DMS53 (cell line): Measurements from ENCODE around the gene VWA3A.

Experiments
- DNase-seq: peaks from one replicate; lab custom pipeline; 2025; lab: John Stamatoyannopoulos, UW

VWA3A gene

DNA sequence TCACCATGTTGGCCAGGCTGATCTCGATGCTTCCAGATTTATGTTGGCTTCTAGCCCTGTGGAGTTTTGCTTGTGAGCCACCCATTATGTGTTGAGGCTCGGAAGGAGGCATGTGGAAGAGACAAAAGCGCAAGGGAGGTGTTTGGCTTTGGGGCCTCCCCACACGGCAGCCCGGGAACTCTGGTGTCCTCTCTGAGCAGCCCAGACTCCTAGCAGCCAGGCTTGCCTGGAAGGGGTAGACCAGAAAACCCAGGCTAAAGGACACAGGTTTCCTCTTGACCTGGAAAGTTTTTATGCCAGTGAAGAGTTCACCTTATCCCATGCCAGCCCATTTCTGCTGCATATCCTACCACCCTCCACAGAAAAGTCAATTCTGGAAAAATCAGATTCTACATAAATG is 91.0 kb downstream of the VWA3A start:
- DNase-seq, result no peak

DNA sequence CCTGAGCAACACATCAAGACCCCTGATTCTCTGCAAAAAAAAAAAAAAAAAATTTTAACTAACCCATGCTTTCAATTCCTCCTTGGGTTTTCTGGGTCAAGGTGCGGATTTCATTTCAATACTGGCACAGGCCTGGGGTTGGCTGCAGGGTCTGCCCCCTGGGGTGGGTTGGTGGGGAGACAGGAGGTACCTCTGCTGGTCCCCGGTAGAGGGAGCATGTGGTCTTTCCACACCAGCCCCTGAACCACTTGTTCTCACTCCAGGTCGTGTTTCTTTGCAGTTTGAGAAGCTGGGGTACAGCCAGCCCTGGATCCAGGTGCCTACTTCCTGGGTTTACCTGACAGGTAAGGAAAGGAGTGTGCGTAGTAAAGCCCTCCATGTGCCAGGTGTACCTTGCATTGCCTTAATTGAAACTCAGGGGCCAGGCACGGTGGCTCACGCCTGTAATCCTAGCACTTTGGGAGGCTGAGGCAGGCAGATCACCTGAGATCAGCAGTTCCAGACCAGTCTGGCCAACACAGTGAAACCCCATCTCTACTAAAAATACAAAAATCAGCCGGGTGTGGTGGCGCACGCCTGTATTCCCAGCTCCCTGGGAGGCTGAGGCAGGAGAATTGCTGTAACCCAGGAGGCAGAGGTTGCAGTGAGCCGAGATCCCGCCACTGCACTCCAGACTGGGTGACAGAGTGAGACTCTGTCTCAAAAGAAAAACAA is 91.7 kb downstream of the VWA3A start:
- DNase-seq, result no peak

GRCh38 chr16:22184615-22184968 is 92.3 kb downstream of the VWA3A start:
- no peak for DNase-seq

DNA sequence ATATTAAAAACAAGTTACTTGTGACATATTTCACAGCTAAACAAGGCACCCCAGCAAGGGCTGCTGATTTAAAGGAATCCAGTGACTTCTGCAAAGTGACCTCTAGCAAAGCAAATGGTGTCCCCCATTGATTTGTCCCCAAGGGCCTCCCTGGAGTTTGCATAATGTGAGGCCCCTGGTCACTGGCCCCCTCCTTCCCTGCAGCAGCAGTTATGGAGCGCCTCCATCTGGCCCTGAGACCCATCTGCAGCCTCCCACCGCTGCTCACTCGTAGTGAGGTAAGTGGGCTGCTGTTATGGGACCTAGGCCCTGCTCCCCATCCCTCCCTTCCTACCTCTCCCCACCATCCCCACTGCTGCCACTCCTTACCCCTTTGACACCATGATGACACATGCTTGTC is 94.2 kb downstream of the VWA3A start:
- DNase-seq, result no peak

DNA sequence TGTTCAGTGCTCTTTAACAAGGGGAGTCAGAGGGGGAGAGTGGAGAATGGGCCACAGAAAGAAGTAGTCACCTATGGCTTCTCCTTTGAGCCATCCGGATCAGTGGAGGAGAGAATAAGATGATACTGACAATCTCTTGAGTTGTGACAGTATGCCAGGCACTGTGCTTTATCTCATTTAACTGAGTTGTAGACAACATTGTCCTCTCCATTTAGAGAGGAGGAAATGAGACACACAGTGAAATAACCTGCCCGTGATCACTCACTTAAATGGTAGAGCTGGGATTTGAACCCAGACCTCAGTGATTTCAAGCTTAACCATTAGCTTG is 95.9 kb downstream of the VWA3A start:
- no peak for DNase-seq

GRCh38 chr16:22188595-22189442 is 96.5 kb downstream of the VWA3A start:
- peak; percentile 88 for DNase-seq

GRCh38 chr16:22189473-22190080 is 97.2 kb downstream of the VWA3A start:
- peak; percentile 50 for DNase-seq

- peak; percentile 99 for DNase-seq
Measured at GRCh38 chr16:22190081-22190775, 97.9 kb downstream of the VWA3A start.

- peak; percentile 99 for DNase-seq
Measured at GRCh38 chr16:22190776-22191531, 98.6 kb downstream of the VWA3A start.

GRCh38 chr16:22191532-22192260 is 99.4 kb downstream of the VWA3A start:
- DNase-seq, result peak; percentile 49

GRCh38 chr16:22192261-22193062 is 100.1 kb downstream of the VWA3A start:
- DNase-seq, result peak; percentile 70

GRCh38 chr16:22193063-22193411 is 100.7 kb downstream of the VWA3A start:
- DNase-seq, result no peak

- DNase-seq, result no peak
Measured at GRCh38 chr16:22194707-22195444, 102.5 kb downstream of the VWA3A start.

GRCh38 chr16:22195445-22195694 is 103.0 kb downstream of the VWA3A start:
- DNase-seq, result no peak

DNA sequence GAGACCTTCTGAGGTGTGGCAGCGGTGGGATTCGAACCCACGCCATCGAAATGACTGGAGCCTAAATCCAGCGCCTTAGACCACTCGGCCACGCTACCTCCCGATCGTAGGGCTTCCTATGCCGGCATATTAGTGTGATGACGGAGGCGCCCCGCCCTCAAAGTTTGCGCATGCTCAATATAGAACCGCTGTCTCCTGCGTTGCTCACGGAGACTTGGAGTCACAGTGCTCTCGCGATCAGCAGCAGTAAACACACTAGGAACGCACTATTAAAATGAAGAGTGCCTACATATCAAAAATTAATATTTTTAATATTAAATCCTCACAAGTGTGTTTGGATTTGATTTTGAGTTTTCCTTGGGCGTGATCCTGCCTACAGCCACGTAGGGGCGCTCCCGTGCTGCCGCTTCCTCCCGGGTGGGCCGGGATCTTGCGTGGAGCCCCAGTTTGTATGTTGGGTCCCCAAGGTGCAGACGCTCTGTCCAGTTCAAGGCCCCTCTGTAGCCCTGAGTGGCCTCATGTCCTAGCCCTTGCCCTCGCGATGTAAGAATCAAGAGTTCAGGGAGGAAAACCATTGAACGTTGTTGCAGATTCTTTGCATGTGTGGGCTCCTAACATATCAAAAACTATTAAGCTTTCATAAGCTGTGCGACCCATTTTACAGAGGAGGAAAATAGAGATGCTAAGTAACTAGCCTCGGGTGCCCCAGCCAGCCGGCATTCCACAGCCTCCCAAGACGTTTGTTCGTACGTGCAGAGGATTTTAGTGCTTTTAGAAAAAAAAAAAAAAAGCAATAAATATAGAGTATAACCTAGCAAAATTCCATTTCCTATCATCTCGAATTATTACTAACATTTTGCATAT is 103.6 kb downstream of the VWA3A start:
- DNase-seq, result peak; percentile 86

DNA sequence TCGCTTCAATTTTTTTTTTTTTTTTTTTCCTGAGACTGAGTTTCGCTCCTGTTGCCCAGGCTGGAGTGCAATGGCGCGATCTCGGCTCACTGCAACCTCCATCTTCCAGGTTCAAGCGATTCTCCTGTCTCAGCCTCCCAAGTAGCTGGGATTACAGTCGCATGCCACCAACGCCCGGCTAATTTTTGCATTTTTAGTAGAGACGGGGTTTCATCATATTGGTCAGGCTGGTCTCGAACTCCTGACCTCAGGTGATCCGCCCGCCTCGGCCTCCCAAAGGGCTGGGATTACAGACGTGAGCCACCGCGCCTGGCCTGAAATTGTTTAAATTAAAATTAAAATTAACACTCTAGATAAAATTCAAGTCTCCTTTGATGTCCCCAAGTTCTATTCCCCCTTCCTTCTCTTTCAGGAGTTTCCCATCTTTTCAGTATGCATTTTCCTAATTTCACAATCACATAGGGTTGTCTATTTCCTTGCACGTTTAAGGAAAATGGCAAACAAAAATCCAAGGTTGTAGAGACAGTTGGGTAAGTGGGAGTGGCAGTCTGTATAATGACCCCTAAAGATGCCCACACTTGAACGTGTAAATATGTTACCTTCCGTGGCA is 104.3 kb downstream of the VWA3A start:
- DNase-seq, result peak; percentile 25

DNA sequence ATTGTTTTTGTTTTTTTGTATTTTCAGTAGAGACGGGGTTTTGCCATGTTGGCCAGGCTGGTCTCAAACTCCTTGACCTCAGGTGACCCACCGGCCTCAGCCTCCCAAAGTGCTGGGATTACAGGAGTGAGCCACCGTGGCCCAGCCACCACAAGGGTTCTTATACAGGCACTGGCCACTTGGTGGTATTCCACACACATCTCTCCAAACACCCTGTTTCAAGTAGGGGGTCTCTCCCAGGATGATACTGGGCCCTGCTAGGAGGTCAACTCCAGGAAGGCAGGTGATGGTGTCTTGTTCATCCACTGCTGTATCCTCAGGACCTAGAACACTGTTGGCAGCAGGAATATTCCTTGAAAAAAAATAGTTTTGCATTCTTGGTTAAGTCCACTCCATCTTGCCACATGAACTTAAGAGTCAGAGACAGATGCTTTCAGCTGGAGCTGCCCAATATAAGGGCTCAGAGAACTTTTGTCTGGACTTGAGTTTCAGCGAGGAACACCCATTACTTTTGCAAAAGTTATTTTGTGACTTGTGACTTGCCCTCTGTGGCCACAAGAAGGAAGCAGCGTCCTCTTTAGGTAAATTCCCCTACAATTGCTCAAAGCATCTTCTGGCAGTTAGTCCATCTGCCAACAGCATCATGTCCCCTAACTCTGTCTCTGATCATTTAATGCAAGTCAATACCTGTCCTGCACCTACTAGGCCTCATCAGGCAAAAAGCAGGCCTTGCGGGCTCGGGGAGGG is 106.4 kb downstream of the VWA3A start:
- DNase-seq, result no peak

GRCh38 chr16:22202261-22202637 is 109.9 kb downstream of the VWA3A start:
- DNase-seq, result no peak
